Liver (tissue), 3 donors: ENCODE results near the gene CDKN2D.

Source experiments
- MAX ChIP-seq: IDR thresholded peaks from 2 replicates; pipeline ENCODE4 v1.6.1; 2016; ENCODE audit warnings: antibody characterized with exemption
- RAD21 ChIP-seq, 2 donors: IDR thresholded peaks; 2 replicates each; pipeline ENCODE4 v1.6.1; 2016; ENCODE audit warnings: antibody characterized with exemption in 2 of 2, mild to moderate bottlenecking in 2 of 2
- SP1 ChIP-seq: IDR thresholded peaks from 2 replicates; pipeline ENCODE4 v1.6.1; 2018; ENCODE audit warnings: antibody characterized with exemption, mild to moderate bottlenecking
- TAF1 ChIP-seq: conservative IDR thresholded peaks from 2 replicates; pipeline ENCODE4 v1.6.1; 2016; ENCODE audit warnings: antibody characterized with exemption, mild to moderate bottlenecking
- TF ChIP-seq, protein P1 (sequence below): fragments of 150-350 bp; IDR thresholded peaks from 2 replicates; pipeline ENCODE4 v1.5.1; 2017; ENCODE audit warnings: improper control_type of control experiment, low read depth, low read length; ENCODE audit not compliant: missing input control
- TF ChIP-seq, protein P2 (sequence below): IDR thresholded peaks from 2 replicates; pipeline ENCODE4 v1.6.1; 2016; ENCODE audit warnings: antibody characterized with exemption
- donor health status: healthy.
- donor health status: healthy.

GRCh38 chr19:10553943-10554381 is 14.8 kb downstream of the CDKN2D start:
- TF ChIP-seq, protein P1, sequence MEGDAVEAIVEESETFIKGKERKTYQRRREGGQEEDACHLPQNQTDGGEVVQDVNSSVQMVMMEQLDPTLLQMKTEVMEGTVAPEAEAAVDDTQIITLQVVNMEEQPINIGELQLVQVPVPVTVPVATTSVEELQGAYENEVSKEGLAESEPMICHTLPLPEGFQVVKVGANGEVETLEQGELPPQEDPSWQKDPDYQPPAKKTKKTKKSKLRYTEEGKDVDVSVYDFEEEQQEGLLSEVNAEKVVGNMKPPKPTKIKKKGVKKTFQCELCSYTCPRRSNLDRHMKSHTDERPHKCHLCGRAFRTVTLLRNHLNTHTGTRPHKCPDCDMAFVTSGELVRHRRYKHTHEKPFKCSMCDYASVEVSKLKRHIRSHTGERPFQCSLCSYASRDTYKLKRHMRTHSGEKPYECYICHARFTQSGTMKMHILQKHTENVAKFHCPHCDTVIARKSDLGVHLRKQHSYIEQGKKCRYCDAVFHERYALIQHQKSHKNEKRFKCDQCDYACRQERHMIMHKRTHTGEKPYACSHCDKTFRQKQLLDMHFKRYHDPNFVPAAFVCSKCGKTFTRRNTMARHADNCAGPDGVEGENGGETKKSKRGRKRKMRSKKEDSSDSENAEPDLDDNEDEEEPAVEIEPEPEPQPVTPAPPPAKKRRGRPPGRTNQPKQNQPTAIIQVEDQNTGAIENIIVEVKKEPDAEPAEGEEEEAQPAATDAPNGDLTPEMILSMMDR, result no peak
- no peak for TF ChIP-seq MAX
- TF ChIP-seq TAF1, result no peak
- TF ChIP-seq RAD21 (IDR thresholded peaks at IDR 0.05), result no peak
- no peak for TF ChIP-seq SP1
- TF ChIP-seq, protein P2, sequence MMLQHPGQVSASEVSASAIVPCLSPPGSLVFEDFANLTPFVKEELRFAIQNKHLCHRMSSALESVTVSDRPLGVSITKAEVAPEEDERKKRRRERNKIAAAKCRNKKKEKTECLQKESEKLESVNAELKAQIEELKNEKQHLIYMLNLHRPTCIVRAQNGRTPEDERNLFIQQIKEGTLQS, result no peak
